GM21381 (cell line): ENCODE measurements around the gene PNPLA2.

Experiments used
- ATAC-seq: cut with Tn5 transposase; IDR thresholded peaks from one replicate; pipeline ENCODE4 v1.9.1; 2021; ENCODE audit warnings: mild to moderate bottlenecking, moderate library complexity; ENCODE audit not compliant: unreplicated experiment

Gene PNPLA2

DNA sequence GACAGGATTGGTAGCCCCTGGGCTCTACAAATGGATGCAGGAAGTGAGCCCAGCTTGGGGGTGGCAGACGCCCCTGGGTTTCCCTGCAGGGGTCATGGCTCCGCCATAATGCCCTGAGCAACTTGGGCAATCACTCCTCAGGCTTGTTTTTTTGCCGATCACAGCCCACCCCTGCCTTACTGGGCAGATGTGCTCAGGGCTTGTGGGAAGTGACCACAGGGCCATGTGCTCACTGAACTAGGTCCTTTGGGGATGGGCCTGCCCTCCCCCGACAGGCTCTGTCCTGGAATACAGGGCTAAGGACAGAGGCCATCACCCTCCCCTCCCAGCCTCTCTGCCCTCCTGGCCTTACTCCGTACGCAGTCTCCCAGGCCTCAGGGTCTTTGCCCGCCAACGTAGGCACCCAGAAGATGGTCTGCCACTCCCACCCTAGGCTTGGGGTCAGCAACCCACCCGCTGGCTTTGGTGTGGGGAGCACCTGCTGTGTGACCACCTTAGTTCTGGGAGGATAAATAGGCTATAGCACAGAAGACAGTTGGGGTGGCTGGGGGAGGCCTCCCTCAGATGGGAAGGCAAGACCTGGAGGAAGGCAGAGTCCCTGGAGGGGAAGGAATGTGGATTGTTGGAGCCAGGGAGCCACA lies 5.1 kb upstream of the PNPLA2 start:
- ATAC-seq: no peak

DNA sequence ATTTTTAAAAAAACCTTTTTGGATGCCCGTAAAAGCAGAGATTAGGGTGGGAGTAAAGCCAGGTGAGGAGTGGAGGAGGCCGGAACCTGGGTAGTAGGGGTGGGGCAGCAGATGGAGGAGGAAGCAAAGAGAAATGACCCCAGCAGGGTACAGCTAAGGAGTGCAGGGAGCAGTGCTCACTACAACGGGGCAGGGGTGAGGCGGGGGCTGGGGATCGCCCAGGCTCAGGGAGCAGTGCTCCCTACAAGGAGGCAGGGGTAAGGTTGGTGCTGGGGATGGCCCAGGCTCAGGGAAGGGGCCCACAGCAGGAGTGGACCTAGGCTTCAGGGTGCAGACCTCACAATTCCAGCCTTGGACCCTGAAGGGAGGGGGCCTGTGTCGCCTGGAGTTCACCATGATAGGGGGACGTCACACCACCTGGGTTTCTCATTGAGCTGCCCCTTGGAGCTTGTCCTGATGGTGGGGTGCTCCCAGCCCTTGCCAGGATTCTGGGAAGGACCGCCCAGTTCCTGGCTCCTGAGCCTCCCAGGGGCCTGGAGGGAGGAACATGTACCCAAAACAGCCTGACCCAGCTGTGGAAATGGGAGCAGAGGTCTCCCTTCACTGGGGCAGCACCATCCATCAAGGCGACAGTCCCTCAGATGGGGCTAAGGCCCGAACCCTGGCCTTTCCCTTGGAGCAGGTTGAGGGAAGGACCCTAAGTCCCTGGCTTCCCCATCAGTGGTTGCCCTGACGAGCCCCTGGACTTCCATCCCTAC lies 2.9 kb upstream of the PNPLA2 start:
- no peak for ATAC-seq

DNA sequence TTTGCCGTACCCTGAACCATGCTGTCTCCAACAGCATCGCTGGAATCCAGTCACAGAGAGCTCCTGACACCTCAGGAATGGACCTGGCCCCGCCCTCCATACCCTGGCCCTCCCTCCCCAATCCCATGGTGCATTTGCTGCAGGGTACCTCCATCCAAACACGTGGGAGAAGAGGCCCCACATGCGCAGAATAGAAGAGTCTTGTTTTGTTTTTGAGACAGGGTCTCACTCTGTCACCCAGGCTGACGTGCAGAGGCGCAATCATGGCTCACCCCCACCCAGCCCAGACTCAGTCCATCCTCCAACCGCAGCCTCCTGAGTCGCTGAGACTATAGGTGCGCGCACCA lies 2.3 kb upstream of the PNPLA2 start:
- no peak for ATAC-seq

DNA sequence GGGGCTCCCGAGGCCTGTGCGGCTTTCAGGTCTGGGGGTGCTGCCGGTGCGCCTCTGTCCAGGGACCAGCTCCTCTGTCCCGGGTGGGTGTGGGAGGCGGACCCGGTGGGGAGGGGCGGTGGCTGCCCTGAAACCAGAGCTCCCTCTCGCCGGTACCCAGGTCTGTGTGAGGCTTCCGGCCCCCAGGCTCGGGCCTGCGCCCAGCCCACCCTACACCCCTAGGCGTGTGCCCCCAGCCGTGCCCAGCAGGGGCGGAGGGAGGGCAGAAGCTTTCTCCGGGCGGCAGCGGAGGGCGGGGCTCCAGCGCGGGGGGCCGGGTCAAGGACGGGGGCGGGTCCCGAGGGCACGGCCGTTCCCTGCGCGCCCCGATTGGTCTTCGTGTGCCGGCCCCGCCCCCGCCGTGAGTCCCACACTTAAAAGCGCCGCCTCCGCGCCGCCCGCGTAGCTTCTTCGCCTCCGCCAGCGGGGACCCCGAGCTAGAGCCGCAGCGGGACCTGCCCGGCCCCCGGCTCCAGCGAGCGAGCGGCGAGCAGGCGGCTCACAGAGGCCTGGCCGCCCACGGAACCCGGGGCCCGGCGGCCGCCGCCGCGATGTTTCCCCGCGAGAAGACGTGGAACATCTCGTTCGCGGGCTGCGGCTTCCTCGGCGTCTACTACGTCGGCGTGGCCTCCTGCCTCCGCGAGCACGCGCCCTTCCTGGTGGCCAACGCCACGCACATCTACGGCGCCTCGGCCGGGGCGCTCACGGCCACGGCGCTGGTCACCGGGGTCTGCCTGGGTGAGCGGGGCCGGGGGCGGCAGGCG lies 616 bp downstream of the PNPLA2 start:
- ATAC-seq: peak; percentile 57

DNA sequence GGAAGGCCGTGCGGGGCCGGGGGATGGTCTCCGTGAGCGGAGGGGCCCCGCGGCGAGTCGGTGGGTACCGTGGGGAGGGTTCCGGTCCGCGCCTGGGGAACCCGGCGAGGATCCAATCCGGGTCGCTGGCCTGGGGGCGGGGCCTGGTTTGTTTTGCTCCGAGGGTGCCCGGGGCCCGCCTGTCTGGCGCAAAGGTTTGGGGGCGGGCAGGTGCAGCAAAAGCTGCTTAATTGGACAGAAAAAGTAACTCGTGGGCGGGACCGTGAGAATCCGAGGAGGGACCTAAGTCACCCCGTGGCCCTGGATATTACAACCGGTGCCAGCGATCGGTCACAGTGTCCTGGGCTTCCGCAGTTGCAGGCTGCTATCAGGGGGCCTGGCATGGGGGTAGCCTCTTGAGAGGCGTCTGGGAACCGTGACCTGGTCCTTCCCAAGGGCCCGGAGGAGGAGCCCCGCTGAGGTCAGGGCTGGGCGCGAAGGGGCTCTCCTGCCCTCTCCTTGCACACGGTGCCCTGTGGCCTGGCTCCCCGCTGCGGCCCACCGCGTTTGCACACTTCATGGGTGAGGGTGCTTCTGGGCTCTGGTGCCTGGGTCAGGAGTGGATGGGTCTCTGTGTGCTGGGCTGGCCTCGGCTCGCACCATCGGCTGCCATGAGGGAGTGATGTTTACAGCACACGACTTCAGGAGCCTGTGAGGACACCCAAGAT lies 1.4 kb downstream of the PNPLA2 start:
- peak; percentile 64 for ATAC-seq

DNA sequence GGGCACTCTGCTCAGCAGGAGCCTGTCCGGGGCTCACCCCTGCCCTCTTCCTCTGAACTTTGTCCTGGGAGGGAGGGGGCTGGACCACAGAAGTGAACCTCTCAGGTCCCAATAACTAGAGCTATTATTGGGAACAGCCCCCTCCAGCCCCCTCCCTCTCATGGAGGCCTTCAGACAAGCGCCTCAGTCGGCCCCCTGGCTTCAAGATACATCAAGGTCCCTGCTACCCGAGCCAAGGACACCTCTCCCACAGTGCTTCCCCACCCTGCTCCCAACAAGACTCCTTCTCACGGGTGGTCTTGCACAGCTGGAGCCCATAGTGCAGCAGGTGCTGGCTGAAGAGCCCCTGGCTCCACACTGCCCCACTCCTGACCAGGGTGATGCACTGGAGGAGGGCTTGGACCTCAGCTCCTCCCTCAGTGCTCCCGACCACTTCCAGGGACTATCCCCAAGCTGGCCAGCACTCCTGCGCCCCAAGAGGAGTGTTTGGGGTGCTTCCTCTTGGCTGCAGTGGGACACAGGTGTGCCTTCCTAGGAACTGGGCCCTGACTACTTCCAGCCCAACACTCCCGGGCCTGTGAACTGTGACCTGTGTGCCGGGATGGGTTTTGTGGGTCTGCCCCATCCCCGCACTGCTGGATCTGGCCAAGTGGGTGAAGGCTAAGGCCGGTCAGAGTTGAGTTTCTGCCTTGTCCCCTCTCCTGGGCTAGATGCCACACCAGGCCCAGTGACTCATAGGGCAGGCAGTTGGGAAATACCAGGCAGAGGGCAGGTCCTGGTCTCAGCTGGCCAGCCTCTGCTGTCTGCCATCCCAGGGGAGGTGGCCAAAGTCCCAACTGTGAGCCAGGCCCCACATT lies 2.2 kb downstream of the PNPLA2 start:
- no peak for ATAC-seq

DNA sequence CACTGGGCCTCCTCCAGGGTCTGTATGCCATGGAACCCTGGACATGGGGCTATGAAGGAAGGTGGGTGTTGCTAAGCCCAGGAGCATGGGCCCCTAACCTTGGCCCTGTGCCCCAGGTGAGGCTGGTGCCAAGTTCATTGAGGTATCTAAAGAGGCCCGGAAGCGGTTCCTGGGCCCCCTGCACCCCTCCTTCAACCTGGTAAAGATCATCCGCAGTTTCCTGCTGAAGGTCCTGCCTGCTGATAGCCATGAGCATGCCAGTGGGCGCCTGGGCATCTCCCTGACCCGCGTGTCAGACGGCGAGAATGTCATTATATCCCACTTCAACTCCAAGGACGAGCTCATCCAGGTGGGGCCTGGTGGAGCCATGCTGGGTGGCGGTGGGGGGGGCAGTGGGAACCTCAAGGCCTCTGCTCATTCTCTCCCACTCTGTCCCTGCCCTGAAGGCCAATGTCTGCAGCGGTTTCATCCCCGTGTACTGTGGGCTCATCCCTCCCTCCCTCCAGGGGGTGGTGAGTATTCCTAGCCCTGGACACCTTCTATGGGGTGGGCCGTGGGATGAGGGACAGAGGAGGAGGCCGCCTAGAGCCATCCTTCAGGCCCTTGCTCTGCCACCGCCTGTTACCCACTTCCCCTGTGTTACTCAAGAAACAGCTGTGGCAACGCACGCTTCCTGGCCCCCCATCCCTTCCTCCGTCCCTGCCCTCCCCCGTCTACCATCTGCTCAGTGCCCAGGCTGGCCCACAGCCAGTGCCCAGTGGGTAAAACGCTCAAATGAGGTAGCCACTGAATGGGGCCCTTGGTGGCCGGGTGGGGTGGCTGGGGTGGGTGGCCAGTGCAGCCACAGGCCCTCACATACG lies 3.0 kb downstream of the PNPLA2 start:
- no peak for ATAC-seq

DNA sequence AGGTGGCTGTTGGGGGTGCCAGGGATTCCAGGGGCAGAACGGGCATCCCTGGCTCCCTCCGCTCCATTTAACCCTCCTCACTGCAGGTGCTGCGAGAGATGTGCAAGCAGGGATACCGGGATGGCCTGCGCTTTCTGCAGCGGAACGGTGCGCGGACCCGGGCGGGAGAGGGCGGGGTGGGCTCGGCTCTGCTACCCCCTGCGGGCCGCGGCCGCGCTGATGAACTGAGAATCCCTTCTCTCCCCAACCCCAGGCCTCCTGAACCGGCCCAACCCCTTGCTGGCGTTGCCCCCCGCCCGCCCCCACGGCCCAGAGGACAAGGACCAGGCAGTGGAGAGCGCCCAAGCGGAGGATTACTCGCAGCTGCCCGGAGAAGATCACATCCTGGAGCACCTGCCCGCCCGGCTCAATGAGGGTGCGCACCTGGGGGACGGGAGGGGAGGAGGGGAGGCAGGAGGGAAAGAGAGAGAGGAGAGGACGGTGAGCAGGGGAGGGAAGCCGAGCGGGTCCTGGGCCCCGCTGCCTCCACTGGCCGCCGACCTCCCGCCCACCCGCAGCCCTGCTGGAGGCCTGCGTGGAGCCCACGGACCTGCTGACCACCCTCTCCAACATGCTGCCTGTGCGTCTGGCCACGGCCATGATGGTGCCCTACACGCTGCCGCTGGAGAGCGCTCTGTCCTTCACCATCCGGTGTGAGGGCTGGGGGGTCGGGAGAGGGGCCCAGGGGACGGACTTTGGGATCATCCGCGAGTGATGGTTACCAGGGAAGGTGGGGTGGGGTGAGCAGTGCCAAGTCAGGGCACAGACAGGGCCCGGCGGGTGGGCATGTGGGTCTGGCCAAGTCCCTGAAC lies 5.0 kb downstream of the PNPLA2 start:
- ATAC-seq: no peak

DNA sequence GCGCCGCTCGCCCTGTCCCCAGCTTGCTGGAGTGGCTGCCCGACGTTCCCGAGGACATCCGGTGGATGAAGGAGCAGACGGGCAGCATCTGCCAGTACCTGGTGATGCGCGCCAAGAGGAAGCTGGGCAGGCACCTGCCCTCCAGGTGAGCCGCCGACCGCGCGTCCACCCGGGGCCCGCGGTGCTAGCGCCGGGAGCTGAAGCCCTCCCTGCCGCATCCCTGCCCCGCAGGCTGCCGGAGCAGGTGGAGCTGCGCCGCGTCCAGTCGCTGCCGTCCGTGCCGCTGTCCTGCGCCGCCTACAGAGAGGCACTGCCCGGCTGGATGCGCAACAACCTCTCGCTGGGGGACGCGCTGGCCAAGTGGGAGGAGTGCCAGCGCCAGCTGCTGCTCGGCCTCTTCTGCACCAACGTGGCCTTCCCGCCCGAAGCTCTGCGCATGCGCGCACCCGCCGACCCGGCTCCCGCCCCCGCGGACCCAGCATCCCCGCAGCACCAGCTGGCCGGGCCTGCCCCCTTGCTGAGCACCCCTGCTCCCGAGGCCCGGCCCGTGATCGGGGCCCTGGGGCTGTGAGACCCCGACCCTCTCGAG lies 5.7 kb downstream of the PNPLA2 start:
- no peak for ATAC-seq

DNA sequence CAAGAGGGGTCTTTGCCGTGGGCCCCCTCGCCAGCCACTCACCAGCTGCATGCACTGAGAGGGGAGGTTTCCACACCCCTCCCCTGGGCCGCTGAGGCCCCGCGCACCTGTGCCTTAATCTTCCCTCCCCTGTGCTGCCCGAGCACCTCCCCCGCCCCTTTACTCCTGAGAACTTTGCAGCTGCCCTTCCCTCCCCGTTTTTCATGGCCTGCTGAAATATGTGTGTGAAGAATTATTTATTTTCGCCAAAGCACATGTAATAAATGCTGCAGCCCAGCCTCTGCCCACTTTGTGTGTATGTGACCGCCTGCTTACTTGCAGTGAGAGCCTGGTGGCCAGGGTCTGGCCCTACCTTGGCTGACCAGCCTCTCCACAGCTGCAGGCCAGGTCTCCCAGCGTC lies 6.2 kb downstream of the PNPLA2 start:
- no peak for ATAC-seq

DNA sequence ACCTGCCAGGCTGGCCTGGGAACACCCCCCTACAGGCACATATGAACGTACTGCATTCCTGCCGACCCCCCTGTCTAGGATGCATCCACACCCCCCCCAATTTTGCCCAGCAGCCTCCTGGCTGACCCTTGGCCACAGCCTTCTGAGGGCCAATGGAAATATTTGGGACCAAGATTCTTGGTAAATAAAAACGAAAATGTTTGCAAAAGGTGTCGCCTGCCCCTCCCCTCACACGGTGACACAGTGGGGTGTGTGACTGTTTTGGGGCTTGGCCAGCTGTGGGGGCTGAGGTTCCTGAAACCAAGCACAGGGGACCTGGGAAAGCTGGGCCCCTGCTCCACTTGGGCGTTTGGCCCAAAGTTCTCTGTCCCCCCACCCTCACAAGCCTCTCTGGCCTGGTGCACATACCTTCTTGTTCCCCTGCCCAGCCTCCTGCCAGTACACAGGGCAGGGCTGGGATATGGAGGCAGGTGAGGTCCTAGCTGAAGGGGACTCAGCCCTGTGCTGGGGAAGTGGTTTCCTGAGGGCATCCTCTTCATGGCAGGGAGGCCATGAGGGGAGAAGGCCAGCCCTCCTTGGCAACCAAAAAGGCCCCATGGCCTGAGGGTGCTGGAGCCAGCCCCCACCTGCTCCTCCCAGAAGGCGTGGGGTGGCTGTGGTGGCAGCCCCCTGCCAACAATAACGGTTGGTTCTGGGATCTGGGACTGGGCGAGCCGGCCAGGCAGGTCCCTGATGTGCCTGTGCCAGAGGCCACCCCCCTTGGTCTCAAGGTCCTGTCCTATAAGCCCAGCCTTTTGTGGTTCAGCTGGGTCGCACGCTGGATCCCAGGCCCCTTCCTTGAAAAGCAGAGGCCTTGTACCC lies 6.9 kb downstream of the PNPLA2 start:
- no peak for ATAC-seq

DNA sequence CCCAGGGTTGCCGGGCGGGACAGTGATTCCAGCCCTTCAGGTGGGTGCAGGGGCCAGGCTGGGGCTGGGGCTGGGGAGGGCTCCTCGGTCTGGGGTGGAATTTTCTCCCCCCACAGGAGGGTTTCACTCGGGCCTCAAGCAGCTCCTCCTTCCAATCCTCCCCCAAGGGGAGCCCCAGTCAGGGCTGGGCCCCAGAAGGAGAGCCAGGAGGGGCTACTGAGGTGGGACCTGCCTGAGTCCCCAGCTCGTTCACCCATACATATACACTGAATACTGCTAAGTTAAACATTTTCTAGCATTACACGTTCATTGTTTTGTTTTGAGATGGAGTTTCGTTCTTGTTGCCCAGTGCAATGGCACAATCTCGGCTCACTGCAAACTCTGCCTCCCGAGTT lies 7.5 kb downstream of the PNPLA2 start:
- ATAC-seq: no peak

DNA sequence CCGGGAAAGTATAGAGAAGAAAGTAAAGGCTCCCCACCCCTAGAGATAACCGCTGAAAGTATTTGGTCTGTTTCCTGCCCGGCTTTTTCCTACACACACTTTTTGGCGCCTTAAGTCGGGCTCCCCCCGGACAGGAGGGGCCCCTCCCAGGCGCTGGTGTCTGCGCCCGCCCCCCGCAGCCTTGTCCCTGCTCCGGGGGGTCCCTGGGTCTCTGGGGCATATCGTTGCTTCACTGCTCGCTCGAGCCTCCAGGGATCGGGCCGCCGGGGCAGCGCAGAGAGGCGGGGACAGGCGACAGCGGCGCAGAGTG lies 8.1 kb downstream of the PNPLA2 start:
- peak; percentile 2 for ATAC-seq

DNA sequence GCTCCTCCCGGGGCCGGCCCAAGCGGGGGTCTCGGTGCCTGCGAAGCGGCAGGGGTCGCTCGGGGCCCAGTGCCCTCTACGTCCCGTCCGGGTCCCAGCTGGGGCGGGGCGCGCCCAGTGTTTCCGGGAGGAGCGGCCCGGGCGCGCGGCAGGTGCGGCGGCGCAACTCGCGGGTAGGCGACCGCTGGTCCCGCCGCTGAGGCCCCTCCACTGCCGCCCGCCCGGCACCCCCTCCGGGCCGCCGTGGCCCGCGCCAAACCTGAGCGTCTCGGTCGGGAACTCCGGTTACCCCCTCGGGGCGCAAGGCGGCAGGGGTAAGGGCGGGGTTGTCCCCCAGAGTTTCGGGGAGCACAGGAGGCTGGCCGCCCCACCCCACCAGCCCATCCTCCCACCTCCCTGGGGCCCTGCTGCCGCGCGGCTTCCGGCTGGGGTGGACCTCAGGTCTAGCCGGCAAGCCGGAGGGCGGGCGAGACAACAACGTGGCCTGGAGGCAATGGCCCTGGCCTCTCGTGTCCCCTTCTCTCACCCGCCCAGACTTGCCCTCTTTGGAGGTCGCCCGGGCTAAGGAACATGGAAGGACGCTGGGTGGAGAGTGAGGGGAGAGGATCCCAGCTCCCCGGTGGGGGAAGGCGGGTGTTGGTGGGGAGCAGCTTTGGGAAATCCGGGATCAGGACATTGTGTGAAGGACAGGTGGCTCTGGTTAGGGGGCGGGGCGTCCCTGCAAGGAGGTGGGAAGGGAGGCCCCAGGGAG lies 8.6 kb downstream of the PNPLA2 start:
- ATAC-seq: peak; percentile 47

DNA sequence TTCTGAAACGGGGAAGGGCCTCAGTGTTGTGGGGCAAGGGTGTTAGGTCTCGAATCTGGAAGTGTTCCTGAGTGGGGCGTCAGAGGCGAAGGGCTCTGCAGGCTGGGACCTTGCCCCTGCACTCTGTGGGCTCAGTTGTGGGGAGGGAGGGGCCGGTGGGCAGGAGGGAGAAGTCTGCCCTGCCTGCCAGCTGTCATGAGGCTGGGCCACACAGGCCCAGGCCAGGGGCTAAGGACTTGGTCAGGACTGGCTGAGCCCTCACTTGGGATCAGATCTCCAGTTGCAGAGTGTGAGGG lies 9.1 kb downstream of the PNPLA2 start, which contains the start of gene CRACR2B:
TSS of gene CRACR2B (plus strand) at position 23 of the 296 bp plus-strand sequence. CDS start 689 bp downstream, outside the sequence.
- ATAC-seq: no peak

DNA sequence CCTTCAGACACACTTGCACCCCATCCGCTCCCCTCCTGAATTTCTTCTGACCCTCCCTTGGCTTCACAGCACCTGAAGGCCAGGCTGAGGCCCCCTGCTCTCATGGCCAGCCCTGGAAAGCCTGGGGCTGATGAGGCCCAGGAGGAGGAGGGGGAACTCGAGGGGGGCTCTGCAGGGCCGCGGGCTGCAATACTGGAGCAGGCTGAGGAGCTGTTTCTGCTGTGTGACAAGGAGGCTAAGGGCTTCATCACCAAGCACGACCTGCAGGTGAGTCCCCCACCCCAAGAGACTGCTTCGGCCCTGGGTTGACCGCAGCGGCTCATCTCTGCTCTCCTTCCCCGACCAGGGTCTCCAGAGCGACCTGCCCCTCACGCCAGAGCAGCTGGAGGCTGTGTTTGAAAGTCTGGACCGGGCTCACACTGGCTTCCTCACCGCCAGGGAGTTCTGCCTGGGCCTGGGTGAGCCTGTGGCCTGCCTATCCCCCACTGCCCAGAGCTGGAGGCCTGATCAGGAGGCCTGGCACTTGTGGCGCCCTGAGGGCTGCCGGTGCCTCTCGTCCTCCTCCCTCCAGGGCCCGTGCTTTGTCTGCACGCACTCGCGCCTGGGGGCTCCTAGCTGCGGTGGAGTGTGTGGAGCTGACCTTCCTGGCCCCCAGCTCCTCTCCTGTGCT lies 9.9 kb downstream of the PNPLA2 start:
- no peak for ATAC-seq
